ENCODE results near the gene CIAPIN1. TPM values are rescaled to one million over a fixed set of nuclear protein-coding genes. Genes with fewer than 3 reads are reported as not detected.

Gene CIAPIN1
- total and polyA plus RNA-seq, 5 donors, result 32.1 to 63.2 (median 52.1) TPM

DNA sequence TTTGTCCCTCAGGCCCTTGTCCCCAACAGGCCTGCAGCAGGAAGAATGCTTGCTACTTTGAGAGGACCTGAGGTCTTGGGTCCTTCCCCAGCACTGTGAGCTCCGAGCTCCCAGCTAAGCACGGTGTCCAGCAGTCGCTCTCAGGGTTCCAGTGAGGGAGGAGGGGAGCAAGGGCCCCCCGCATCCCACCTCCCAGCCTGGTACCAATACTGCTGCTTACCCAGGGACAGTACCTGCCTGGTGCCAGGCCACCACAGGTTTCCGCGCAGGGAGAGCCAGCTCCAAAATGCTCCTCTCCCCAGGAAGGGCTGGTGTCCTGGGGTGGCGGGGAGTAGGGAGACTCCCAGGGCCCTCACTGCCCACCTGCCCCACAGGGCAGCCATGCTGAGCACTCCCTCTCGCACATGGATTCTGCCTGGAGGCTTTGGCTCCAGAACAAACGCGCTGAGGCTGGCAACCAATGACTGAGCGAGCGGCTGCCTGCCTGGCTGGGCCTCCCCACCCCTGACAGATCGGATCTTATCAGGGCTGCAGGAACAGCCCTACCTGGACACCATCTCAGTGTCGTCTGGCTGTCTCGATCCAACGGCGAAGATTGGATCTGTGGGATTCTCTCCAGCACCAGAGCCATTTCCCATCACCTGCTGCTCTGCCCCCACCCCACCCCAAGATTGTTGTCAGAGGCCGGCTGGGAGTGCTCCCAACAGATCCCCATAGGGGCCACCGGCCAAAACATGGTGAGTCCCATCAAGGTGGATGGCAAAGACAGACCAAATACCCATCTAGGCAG, 36.7 kb upstream of the CIAPIN1 start:
- 67% methylated on average over 19 of the region's 19 CpGs for WGBS
- ATAC-seq (no peak), DNase-seq (peak in 1 of 3 donors; percentile 51)
- Histone ChIP-seq H3K27ac (ENCODE audit: low read length) (no peak overlapping the region), H3K9me3 (ENCODE audit: control insufficient read depth, low read length) (no peaks in the 10 kb centered on the region), H3K4me3 (ENCODE audit: low read length) (no peak overlapping the region), H3K4me1 (ENCODE audit: control insufficient read depth, insufficient read depth, low read length) (peaks cover 7% of the 10 kb centered on the region), H3K27me3 (ENCODE audit: control insufficient read depth, insufficient read depth) (no peaks in the 10 kb centered on the region)
- intact Hi-C loops (cut with DNase I), result loop anchor here in 1 of 4 donors (5.0 kb wide), 1 partner anchor 33 kb away; no protein-coding TSS in a partner anchor

DNA sequence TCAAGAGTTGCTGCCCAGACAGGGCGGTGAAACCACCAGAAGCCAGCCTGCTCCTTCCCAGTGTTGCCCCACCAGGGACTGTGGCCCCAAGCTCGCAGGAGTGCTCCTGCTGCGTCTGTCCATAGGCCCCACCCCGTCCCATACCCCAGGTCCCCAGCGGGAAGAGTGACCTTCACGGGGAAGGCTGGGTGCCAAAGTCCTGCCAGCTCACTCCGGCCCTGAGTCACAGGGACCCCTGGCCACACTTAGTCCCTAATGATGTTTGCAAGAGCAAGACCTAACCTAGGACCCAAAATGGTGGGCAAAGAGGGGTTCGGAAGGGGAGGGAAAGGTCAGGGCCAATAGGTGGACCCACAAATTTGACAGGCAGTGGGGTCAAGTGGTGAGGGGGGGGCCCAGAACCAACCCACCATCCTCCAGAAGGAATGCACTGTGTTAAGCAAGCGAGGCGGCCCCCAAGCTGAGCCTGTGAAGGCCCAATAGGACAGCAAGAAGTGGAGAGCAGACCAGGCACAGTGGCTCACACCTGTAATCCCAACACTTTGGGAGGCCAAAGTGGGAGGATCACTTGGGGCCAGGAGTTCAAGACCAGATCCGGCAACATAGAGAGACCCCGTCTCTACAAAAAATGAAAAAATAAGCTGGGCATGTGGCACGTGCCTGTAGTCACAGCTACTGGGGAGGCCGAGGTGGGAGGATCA, 35.8 kb upstream of the CIAPIN1 start:
- Histone ChIP-seq H3K27me3 (ENCODE audit: control insufficient read depth, insufficient read depth) (no peaks in the 10 kb centered on the region), H3K4me3 (ENCODE audit: low read length) (no peak overlapping the region), H3K9me3 (ENCODE audit: control insufficient read depth, low read length) (no peaks in the 10 kb centered on the region), H3K4me1 (ENCODE audit: control insufficient read depth, insufficient read depth, low read length) (peaks cover 16% of the 10 kb centered on the region), H3K27ac (ENCODE audit: low read length) (no peak overlapping the region)
- intact Hi-C loops (cut with DNase I), result loop anchor here in 1 of 4 donors (5.0 kb wide), 1 partner anchor 34 kb away; no protein-coding TSS in a partner anchor
- ATAC-seq, result no peak
- DNase-seq, result peak in 1 of 3 donors; percentile 60
- WGBS, result 73% methylated on average over 14 of the region's 14 CpGs

DNA sequence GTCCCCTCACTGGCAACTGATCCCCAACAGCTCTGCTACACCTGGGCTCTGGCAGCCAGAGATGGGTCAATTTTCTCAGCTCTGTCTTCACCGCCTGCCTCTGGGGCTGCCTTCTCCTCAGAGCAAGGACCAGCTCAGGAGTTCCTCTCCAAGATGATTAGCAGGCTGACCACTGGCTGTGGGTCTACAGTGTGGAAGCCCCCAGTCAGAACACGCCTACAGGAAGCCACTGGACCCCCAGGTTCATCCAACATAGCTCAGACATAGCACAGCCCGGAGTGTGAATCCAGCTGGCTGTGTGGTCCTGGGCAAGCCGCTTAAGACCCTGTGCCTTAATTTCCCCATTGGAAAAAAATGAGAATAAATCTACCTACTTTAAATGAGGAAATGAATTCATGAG, 34.2 kb upstream of the CIAPIN1 start:
- DNase-seq (peak in 1 of 3 donors; percentile 25), ATAC-seq (no peak)
- WGBS, result 92% methylated on average over 4 of the region's 4 CpGs
- Histone ChIP-seq H3K27me3 (ENCODE audit: control insufficient read depth, insufficient read depth) (no peaks in the 10 kb centered on the region), H3K4me3 (ENCODE audit: low read length) (no peak overlapping the region), H3K4me1 (ENCODE audit: control insufficient read depth, insufficient read depth, low read length) (peaks cover 17% of the 10 kb centered on the region), H3K9me3 (ENCODE audit: control insufficient read depth, low read length) (no peaks in the 10 kb centered on the region), H3K27ac (ENCODE audit: low read length) (no peak overlapping the region)
- intact Hi-C loops (cut with DNase I), result loop anchor here in 1 of 4 donors (5.0 kb wide), 1 partner anchor 36 kb away; no protein-coding TSS in a partner anchor

DNA sequence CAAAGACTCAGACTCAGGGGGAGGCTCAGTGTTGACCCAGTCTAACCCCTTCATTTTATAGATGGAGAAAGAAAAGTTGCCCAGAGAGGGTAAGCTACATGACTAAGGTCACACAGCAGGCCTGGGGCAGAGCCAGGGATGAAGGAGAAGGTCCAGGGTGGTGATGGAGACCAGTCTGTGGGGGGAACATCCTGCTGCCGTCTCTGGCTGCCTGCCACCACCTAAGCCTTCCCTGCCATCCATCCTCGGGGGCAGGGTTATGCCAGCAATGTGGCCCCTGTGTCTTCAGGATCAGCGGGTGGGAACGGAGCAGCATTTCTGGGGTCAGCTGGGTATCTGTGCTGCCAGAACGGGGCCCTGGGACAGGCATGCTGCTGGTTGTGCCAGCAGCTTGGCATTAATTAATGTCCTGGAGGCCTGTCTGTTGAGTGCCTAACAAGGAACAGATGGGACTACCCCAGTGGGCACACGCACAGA, 33.6 kb upstream of the CIAPIN1 start:
- no peak overlapping the region for H3K27ac ChIP-seq (ENCODE audit: low read length)
- no peaks in the 10 kb centered on the region for H3K9me3 ChIP-seq (ENCODE audit: control insufficient read depth, low read length)
- no peak overlapping the region for H3K4me3 ChIP-seq (ENCODE audit: low read length)
- ATAC-seq (no peak), DNase-seq (peak in 1 of 3 donors; percentile 59)
- peaks cover 22% of the 10 kb centered on the region for H3K4me1 ChIP-seq (ENCODE audit: control insufficient read depth, insufficient read depth, low read length)
- H3K27me3 ChIP-seq (ENCODE audit: control insufficient read depth, insufficient read depth), result no peaks in the 10 kb centered on the region
- intact Hi-C loops (cut with DNase I), result loop anchor here in 1 of 4 donors (5.0 kb wide), 1 partner anchor 37 kb away; no protein-coding TSS in a partner anchor
- 65% methylated on average over 6 of the region's 6 CpGs for WGBS

DNA sequence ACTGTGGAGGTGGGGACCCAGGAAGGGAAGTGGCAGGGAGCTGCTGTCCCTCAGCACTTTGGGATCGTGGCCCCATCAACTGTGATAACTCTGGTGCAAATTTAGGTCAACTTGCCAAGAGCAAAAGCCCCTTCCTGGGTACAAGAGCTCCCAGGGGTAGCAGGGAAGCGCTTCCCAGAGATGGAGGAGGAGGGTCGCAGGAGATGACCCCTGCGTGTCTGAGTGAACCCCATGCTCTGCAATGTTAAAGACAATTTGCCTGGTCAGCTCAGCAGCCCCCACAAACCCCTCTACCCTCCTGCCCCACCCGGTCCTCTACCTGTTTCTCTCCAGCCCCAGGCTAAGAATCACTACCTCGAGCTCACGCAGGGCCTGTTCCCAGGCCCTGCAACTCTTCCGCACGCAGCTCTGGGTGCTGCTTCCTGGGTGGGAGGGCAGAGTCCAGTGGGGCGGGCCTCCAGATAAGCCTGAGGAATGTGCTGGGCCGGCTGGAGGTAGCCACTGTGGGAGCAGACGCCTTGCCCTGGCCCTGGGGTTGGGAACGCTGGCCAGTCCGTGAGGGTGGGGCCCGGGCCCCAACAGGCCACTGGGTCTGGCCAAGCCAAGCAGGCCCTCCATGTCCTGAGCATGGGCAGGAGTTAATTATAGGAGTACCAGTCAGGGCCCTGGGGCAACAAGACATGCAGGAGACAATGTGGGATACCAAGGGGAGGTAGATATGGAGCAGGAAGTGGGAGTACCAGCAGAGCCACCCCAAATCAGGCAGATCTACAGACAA, 33.0 kb upstream of the CIAPIN1 start:
- H3K9me3 ChIP-seq (ENCODE audit: control insufficient read depth, low read length), result no peaks in the 10 kb centered on the region
- peak; percentile 81 to 92 (median 91) for DNase-seq
- H3K4me1 ChIP-seq (ENCODE audit: control insufficient read depth, insufficient read depth, low read length), result peaks cover 22% of the 10 kb centered on the region
- H3K27me3 ChIP-seq (ENCODE audit: control insufficient read depth, insufficient read depth), result no peaks in the 10 kb centered on the region
- H3K4me3 ChIP-seq (ENCODE audit: low read length), result peak overlapping the region; percentile 36
- H3K27ac ChIP-seq (ENCODE audit: low read length), result no peak overlapping the region
- peak; percentile 69 to 84 for ATAC-seq
- intact Hi-C loops (cut with DNase I), result loop anchor here in 1 of 4 donors (5.0 kb wide), 1 partner anchor 37 kb away; no protein-coding TSS in a partner anchor
- WGBS, result 26% methylated on average over 15 of the region's 15 CpGs

DNA sequence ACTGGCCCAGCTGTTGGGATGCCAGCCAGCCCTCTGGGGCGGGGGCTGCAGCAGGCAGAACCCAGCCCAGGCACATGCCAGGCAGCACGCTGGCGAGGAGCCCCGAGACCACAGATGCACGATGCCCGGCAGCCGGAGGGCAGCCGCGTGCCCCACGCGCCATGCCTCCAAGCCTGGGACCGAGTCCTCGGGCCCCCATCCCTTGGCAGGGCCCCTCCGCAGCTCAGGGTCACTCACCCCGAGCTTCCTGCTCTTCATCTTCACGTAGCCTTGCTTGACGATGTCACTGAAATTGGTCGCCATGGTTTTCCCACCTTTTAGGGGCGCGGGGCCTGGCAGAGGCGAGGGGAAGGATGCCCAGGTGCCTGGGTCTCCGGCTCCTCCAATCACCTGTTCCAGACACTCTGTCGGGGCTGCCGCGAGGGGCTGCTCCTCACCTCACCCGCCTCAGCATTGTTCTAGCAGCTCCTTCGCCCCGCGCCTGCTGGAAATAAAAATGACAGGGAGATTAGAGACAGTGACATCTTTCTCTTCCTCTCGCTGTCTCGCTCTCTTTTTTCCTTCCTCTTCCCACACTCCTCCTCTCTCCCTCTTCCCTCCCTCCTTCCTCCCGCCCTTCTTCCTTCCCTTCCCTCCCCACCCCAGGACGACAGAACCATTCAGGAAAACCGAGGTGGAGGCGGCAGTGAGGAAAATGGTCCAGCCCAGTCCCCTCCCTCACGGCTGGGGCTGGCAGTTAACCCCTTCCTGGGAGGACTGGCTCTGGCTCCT, 32.2 kb upstream of the CIAPIN1 start:
- peaks cover 22% of the 10 kb centered on the region for H3K4me1 ChIP-seq (ENCODE audit: control insufficient read depth, insufficient read depth, low read length)
- H3K4me3 ChIP-seq (ENCODE audit: low read length), result peak overlapping the region; percentile 36
- peak; percentile 63 to 82 (median 81) for DNase-seq
- no peaks in the 10 kb centered on the region for H3K9me3 ChIP-seq (ENCODE audit: control insufficient read depth, low read length)
- intact Hi-C loops (cut with DNase I), result no loop called here
- WGBS, result 10% methylated on average over 36 of the region's 36 CpGs
- H3K27ac ChIP-seq (ENCODE audit: low read length), result no peak overlapping the region
- ATAC-seq, result peak; percentile 76 to 78
- H3K27me3 ChIP-seq (ENCODE audit: control insufficient read depth, insufficient read depth), result no peaks in the 10 kb centered on the region

DNA sequence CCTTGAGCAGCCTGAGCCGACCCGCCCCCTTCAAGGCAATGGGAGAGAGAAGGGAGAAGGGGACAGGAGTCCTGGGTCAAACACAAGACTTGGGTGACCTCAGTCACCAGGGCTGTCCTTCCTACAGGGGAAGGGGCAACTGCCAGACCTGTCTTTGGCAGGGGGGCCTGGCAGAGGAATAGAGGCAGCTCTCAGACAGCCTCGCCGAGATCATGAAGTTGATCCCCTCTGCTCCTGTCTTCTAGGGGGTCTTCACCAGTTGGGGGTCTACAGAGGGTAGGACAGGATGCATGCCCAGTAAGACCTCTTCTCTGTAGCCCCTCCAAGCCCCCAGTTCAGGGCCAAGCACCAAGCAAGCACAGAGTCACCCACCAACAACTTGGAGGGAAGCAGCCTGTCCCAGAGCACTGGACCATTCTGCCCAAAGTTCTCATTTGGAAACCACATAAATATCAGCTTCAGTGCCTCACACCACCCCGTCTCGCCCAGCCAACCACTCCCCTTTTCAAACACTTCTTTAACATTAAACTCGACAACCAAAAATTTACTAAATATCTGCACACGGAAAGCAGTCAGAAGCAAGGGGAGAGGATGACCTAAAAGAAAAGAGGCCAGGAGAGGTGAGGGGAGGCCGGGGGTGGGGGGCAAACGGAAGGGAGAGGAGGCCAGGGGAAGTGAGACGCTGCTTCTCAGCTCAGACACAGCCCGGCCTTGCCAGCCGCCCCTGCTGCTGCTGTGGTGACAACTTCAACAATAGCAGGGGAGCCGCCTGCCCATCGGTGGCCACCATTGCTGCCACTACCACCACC, 31.4 kb upstream of the CIAPIN1 start:
- DNase-seq (peak in 2 of 3 donors; percentile 74), ATAC-seq (no peak)
- Histone ChIP-seq H3K9me3 (ENCODE audit: control insufficient read depth, low read length) (no peaks in the 10 kb centered on the region), H3K27ac (ENCODE audit: low read length) (no peak overlapping the region), H3K4me3 (ENCODE audit: low read length) (peak overlapping the region; percentile 36), H3K27me3 (ENCODE audit: control insufficient read depth, insufficient read depth) (no peaks in the 10 kb centered on the region), H3K4me1 (ENCODE audit: control insufficient read depth, insufficient read depth, low read length) (peaks cover 22% of the 10 kb centered on the region)
- intact Hi-C loops (cut with DNase I), result no loop called here
- WGBS, result 38% methylated on average over 15 of the region's 15 CpGs

DNA sequence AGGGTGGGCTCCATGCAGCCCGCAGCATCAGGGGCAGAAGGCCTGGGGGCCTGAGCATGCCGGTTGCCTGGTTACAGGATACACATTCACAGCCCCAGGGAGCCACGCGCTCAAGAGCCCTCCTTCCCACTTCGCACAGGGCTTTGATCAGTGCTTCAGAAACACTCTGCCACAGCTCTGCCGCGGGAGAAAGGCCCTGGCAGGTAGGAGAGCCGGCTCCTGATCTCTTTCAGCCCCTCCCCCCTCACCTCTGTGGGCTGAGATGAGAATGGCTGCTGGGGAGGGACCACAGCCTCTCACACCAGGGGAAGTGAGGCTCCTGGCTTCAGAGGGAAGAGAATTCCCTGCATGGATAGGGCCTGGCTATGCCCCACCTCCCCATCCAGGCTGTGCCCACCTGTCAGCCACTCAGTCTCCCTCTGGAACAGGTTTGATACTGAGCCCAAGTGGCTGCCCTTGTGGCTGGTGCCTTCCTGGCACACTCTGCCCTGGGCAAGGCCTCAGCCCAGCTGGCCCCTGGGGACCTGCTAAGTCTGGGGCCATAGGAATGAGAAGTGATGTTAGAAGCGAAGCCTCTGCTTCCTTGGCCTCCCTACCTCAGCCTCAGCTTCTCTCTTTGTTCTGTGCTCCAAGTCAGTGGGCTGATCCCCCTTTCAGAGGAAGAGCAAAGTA, 30.5 kb upstream of the CIAPIN1 start:
- no peaks in the 10 kb centered on the region for H3K27me3 ChIP-seq (ENCODE audit: control insufficient read depth, insufficient read depth)
- intact Hi-C loops (cut with DNase I), result no loop called here
- WGBS, result 67% methylated on average over 9 of the region's 9 CpGs
- H3K4me1 ChIP-seq (ENCODE audit: control insufficient read depth, insufficient read depth, low read length), result peaks cover 22% of the 10 kb centered on the region
- DNase-seq (no peak), ATAC-seq (no peak)
- no peak overlapping the region for H3K4me3 ChIP-seq (ENCODE audit: low read length)
- H3K9me3 ChIP-seq (ENCODE audit: control insufficient read depth, low read length), result no peaks in the 10 kb centered on the region
- H3K27ac ChIP-seq (ENCODE audit: low read length), result no peak overlapping the region
